ENCODE measurements around the gene ANKRD7.

ANKRD7 gene, protein sequence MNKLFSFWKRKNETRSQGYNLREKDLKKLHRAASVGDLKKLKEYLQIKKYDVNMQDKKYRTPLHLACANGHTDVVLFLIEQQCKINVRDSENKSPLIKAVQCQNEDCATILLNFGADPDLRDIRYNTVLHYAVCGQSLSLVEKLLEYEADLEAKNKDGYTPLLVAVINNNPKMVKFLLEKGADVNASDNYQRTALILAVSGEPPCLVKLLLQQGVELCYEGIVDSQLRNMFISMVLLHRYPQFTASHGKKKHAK

DNA sequence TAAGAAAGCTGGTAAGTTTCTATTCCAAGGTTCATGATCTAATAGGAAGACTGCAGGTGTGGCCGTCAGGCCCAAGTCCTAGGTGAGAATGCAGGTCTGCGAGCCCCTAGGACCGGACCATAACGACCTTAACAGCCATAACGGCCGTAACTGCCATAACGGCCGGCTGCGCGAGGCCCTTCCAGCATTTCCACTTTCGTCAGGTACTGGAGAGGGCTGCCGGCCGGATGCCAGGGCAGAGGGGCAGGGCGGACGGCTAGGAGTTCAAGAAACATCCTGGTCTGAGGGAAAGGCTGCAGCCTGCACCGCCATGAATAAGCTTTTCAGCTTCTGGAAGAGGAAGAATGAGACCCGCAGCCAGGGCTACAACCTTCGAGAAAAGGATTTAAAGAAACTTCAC is at the start of gene ANKRD7:
Gene ANKRD7, plus strand, starts transcription at position 184 of the 400 bp plus-strand sequence. Its CDS starts 127 bp downstream, at position 311.
- no peak within 1 kb of the TSS for H3K4me3 ChIP-seq (ENCODE audit: control insufficient read depth, low read depth, low read length)
- TF ChIP-seq, protein P1, sequence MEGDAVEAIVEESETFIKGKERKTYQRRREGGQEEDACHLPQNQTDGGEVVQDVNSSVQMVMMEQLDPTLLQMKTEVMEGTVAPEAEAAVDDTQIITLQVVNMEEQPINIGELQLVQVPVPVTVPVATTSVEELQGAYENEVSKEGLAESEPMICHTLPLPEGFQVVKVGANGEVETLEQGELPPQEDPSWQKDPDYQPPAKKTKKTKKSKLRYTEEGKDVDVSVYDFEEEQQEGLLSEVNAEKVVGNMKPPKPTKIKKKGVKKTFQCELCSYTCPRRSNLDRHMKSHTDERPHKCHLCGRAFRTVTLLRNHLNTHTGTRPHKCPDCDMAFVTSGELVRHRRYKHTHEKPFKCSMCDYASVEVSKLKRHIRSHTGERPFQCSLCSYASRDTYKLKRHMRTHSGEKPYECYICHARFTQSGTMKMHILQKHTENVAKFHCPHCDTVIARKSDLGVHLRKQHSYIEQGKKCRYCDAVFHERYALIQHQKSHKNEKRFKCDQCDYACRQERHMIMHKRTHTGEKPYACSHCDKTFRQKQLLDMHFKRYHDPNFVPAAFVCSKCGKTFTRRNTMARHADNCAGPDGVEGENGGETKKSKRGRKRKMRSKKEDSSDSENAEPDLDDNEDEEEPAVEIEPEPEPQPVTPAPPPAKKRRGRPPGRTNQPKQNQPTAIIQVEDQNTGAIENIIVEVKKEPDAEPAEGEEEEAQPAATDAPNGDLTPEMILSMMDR (IDR thresholded peaks at IDR 0.05; ENCODE audit: control insufficient read depth, insufficient read depth, low read depth, low read length, missing control alignments): no peak
- DNase-seq (ENCODE audit: low read depth): no peak

DNA sequence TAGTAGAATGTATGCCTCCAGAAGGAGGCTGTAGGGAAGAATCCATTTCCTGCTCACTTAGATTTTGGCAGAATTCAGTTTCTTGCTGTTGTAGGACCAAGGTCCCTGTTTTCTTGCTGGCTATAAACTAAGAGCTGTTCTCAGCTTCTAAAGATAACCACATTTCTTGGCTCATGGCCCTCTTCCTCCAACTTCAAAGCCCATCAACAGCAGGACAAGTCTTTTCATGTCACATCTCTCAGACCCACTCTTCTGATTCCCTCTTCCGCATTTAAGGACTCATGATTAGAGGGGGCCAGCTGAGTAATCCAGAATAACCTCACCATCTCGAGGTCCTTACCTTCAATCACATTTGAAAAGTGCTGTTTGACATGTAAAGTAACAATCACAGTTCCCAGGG is 48.8 kb upstream of the ANKRD7 start:
- TF ChIP-seq, protein P1 (IDR thresholded peaks at IDR 0.05; ENCODE audit: control insufficient read depth, insufficient read depth, low read depth, low read length, missing control alignments): no peak
- H3K4me3 ChIP-seq (ENCODE audit: control insufficient read depth, low read depth, low read length): no peak overlapping the region
- no peak for DNase-seq (ENCODE audit: low read depth)

DNA sequence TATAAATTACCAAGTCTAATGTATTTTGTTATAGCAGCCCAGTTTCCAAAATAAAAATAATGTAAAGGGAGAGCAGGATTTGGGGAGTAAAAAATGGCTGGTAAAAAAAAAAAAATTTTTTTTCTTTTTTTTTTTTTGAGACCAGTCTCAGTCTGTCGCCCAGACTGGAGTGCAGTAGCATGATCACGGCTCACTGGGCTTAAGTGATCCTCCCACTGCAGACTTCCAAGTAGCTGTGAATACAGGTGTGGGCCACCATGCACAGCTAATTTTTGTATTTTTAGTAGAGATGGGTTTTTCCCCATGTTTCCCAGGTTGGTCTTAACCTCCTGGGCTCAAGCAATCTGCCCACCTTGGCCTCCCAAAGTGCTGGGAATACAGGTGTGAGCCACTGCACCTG is 45.3 kb upstream of the ANKRD7 start:
- TF ChIP-seq, protein P1 (IDR thresholded peaks at IDR 0.05; ENCODE audit: control insufficient read depth, insufficient read depth, low read depth, low read length, missing control alignments): no peak
- DNase-seq (ENCODE audit: low read depth): no peak
- H3K4me3 ChIP-seq (ENCODE audit: control insufficient read depth, low read depth, low read length): no peak overlapping the region

DNA sequence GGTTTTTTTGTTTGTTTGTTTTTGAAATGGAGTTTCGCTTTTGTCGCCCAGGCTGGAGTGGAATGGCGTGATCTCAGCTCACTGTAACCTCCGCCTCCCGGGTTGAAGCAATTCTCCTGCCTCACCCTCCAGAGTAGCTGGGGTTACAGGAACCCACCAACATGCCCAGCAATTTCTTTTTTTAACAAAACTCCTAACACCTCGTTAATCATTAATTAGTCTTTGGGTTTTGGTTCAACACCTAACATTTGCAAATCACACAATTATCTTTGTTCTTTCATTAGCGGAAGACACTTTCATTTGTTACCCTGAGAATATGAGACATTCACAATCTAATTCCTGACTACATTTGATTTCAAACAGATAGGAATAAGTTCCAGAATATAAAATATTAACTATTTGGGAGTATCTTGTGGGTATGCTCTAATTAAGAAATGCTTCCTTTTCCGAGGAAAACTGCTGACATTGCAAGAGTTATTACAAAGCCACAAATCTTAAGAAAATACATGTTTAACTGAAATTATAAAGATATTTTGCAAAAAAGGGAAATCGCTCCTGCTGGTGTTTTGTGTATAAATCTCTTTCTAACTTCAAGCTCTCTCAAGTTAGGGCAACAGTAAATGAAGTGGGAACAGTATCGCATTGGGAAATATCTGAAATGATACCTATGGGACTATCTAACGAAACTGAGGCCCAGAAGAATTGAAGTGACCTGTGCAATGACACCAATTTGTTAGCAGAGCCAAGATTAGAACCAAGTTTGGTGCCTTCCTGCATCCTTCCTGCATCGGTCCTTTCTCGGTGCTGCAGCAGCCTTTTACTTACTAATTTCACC is 41.7 kb upstream of the ANKRD7 start:
- H3K4me3 ChIP-seq (ENCODE audit: control insufficient read depth, low read depth, low read length): peak overlapping the region; percentile 60
- TF ChIP-seq, protein P1 (IDR thresholded peaks at IDR 0.05; ENCODE audit: control insufficient read depth, insufficient read depth, low read depth, low read length, missing control alignments): no peak
- no peak for DNase-seq (ENCODE audit: low read depth)

DNA sequence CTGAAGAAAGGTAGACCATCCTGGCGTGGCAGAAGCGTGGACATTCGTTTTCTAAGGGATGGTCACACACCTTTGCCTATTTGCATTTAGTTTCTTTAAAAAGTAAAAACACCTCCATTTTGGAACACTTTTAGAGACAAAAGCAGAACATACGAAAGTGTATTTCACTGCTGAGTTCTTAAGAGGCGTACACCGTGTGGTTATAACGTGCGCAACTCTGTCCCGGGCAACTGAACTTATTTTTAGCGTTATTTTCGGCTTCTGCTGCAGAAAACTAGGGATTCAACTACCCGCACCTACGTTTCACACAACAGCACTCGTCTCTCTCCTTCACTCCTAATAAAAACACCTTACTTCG is 41.1 kb upstream of the ANKRD7 start:
- no peak for DNase-seq (ENCODE audit: low read depth)
- peak overlapping the region; percentile 60 for H3K4me3 ChIP-seq (ENCODE audit: control insufficient read depth, low read depth, low read length)
- TF ChIP-seq, protein P1 (IDR thresholded peaks at IDR 0.05; ENCODE audit: control insufficient read depth, insufficient read depth, low read depth, low read length, missing control alignments): no peak

DNA sequence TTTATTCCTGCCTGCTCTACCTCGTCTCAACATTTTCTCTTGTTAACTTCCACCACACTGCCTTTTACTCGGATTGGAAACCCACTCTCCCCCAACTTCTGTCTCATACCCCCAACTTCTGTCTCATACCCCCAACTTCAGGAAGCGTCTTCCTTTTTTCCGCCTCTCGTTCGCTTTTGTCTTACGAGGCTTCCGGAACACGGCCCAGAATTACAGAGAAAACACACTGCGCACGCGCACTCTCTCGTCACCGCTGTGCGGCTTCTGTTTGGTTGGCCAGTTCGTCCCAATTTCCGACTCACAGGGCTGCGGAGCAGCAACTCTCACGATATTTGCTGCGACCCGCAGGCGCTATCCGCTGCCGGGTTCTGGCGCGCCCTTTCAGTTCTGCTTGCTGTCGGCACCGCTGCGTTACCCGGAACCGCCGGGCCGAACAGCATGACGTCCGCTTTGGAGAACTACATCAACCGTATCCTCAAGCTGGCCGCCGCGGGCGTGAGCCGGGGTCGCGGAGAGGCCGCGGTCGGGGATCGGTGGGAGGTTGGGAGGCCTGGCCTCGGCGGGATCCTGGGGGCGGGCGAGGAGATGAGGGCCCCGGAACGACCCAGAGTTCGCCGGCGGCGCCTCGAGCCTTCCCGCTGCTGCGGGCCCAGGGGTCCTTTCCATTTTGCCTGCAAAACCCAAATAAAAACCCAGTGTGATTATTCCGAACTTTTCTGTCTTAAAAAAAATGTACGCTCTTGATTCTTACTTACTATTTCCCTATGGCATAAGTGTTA is 40.5 kb upstream of the ANKRD7 start, which contains the start of gene LSM8:
Gene LSM8, plus strand, starts transcription at position 379 of the 779 bp plus-strand sequence. Its CDS starts 60 bp downstream, at position 439.
- peak; percentile 94 for DNase-seq (ENCODE audit: low read depth)
- TF ChIP-seq, protein P1 (IDR thresholded peaks at IDR 0.05; ENCODE audit: control insufficient read depth, insufficient read depth, low read depth, low read length, missing control alignments): no peak
- peak within 1 kb of the TSS; percentile 60 for H3K4me3 ChIP-seq (ENCODE audit: control insufficient read depth, low read depth, low read length)
